Astrocyte (in vitro differentiated cells and primary cell): ENCODE measurements around the gene SUSD2.
"Not testable (repeated sequence)": the region's sequence is repeated elsewhere in the genome, so short reads cannot be mapped to it uniquely, and the experiment has no call there.

Experiments
- EZH2 ChIP-seq: IDR thresholded peaks from 2 replicates; pipeline ENCODE4 v1.6.1; 2012; ENCODE audit warnings: mild to moderate bottlenecking, low read length, inconsistent platforms; ENCODE audit not compliant: insufficient read depth
- TF ChIP-seq, protein P1 (sequence below): IDR thresholded peaks from 2 replicates; pipeline ENCODE4 v1.5.1; 2011; ENCODE audit warnings: low read depth, mild to moderate bottlenecking, inconsistent platforms, low read length, moderate library complexity; ENCODE audit not compliant: insufficient read depth

- not testable (repeated sequence) for TF ChIP-seq EZH2
- TF ChIP-seq, protein P1, sequence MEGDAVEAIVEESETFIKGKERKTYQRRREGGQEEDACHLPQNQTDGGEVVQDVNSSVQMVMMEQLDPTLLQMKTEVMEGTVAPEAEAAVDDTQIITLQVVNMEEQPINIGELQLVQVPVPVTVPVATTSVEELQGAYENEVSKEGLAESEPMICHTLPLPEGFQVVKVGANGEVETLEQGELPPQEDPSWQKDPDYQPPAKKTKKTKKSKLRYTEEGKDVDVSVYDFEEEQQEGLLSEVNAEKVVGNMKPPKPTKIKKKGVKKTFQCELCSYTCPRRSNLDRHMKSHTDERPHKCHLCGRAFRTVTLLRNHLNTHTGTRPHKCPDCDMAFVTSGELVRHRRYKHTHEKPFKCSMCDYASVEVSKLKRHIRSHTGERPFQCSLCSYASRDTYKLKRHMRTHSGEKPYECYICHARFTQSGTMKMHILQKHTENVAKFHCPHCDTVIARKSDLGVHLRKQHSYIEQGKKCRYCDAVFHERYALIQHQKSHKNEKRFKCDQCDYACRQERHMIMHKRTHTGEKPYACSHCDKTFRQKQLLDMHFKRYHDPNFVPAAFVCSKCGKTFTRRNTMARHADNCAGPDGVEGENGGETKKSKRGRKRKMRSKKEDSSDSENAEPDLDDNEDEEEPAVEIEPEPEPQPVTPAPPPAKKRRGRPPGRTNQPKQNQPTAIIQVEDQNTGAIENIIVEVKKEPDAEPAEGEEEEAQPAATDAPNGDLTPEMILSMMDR, result not testable (repeated sequence)
Observed at GRCh38 chr22:24203856-24204255, 22.6 kb downstream of the SUSD2 start.
